Endodermal cell (in vitro differentiated cells): ENCODE results near the gene PPP1R16B. TPM values are rescaled to one million over a fixed set of nuclear protein-coding genes. Genes with fewer than 3 reads are reported as not detected.

Experiments
- DNase-seq: peaks from one replicate; pipeline ENCODE4 v3.0.0-alpha.2; 2017
- H3K27ac ChIP-seq: 2 replicates; pipeline ENCODE4 v1.5.1; 2013; ENCODE audit warnings: mild to moderate bottlenecking, low read depth, low read length, moderate library complexity
- H3K27me3 ChIP-seq: 2 replicates; pipeline ENCODE4 v1.6.1; 2013; ENCODE audit warnings: mild to moderate bottlenecking, low read length, moderate library complexity; ENCODE audit not compliant: insufficient read depth, control insufficient read depth, poor library complexity, severe bottlenecking
- H3K36me3 ChIP-seq: 2 replicates; pipeline ENCODE4 v1.7.0; 2013; ENCODE audit warnings: mild to moderate bottlenecking, low read length, moderate library complexity; ENCODE audit not compliant: control insufficient read depth, insufficient read depth
- H3K4me1 ChIP-seq: one replicate; pipeline ENCODE4 v1.7.0; 2013; ENCODE audit warnings: low read length; ENCODE audit not compliant: control insufficient read depth, insufficient read depth
- H3K4me3 ChIP-seq: 2 replicates; pipeline ENCODE4 v1.5.1; 2013; ENCODE audit warnings: mild to moderate bottlenecking, low read length, moderate library complexity
- H3K9ac ChIP-seq: 2 replicates; pipeline ENCODE4 v1.6.1; 2013; ENCODE audit warnings: mild to moderate bottlenecking, low read length, moderate library complexity; ENCODE audit not compliant: poor library complexity, severe bottlenecking; ENCODE audit errors: extremely low read depth
- H3K9me3 ChIP-seq: 2 replicates; pipeline ENCODE4 v1.6.1; 2013; ENCODE audit warnings: mild to moderate bottlenecking, low read length, moderate library complexity; ENCODE audit not compliant: control insufficient read depth
- H3K27ac Mint-ChIP-seq: 2 replicates; pipeline ENCODE4 v1.8.0; 2020; ENCODE audit warnings: mixed read lengths
- H3K27me3 Mint-ChIP-seq: 2 replicates; pipeline ENCODE4 v1.8.0; 2021; ENCODE audit warnings: mild to moderate bottlenecking, mixed read lengths; ENCODE audit not compliant: insufficient read depth
- H3K36me3 Mint-ChIP-seq: 2 replicates; pipeline ENCODE4 v1.8.0; 2020; ENCODE audit warnings: low read depth, mixed read lengths
- H3K4me1 Mint-ChIP-seq: 2 replicates; pipeline ENCODE4 v1.8.0; 2020; ENCODE audit warnings: mixed read lengths
- H3K4me3 Mint-ChIP-seq: 2 replicates; pipeline ENCODE4 v1.8.0; 2020; ENCODE audit warnings: mild to moderate bottlenecking, moderate library complexity, mixed read lengths
- H3K9me3 Mint-ChIP-seq: 2 replicates; pipeline ENCODE4 v1.8.0; 2020; ENCODE audit warnings: mild to moderate bottlenecking, mixed read lengths
- CTCF ChIP-seq: fragments of 200-600 bp; sonication (generic); conservative IDR thresholded peaks from 2 replicates; pipeline ENCODE4 v1.5.0; 2021; ENCODE audit warnings: antibody characterized with exemption, mild to moderate bottlenecking
- WGBS, 2 experiments: methylation state at CpG; one replicate each; pipeline versions ENCODE4 v1.1.5 to v1.1.7; 2013; ENCODE audit warnings: missing lambda C conversion rate in 2 of 2, mixed read lengths in 1 of 2; ENCODE audit not compliant: insufficient coverage in 1 of 2, insufficient read length in 1 of 2; 5-methylcytosine and 5-hydroxymethylcytosine counted together
- total RNA-seq, 2 donors: library from RNA; stranded (reverse); fragmentation: NEBNext Ultra II Directional in 1 of 2; extraction: Animal tissue kit (Norgen Biotek cat#: 25700) in 1 of 2; gene quantifications; 2 replicates in 1 of 2; 3 replicates in 1 of 2; pipeline ENCODE4 v1.2.1, GENCODE V29; 2021

Gene PPP1R16B
- total RNA-seq, 2 donors from 2014 or later, result 6.7 to 15.3 TPM

GRCh38 chr20:38825901-38826625 lies 20.6 kb downstream of the PPP1R16B start:
- no peak for TF ChIP-seq CTCF
- H3K4me1 ChIP-seq, result peaks cover 4% of the 10 kb centered on the region
- Mint-ChIP-seq H3K27me3 (no peaks in the 10 kb centered on the region), H3K27ac (peak overlapping the region; percentile 66), H3K9me3 (no peaks in the 10 kb centered on the region), H3K4me1 (peaks cover 20% of the 10 kb centered on the region), H3K4me3 (peak overlapping the region; percentile 15), H3K36me3 (peaks cover 14% of the 10 kb centered on the region)
- H3K9me3 ChIP-seq, result no peaks in the 10 kb centered on the region
- 26 to 35% methylated on average over 5 to 8 of the region's 9 CpGs for WGBS, 2 experiments
- DNase-seq, result peak; percentile 68
- peaks cover 12% of the 10 kb centered on the region for H3K36me3 ChIP-seq
- H3K27me3 ChIP-seq, result no peaks in the 10 kb centered on the region
- no peak overlapping the region for H3K27ac ChIP-seq
- H3K4me3 ChIP-seq, result peak overlapping the region; percentile 38
- no peak overlapping the region for H3K9ac ChIP-seq

- H3K4me3 ChIP-seq, result no peak overlapping the region
- Mint-ChIP-seq H3K4me1 (peaks cover 20% of the 10 kb centered on the region), H3K4me3 (no peak overlapping the region), H3K27ac (no peak overlapping the region), H3K36me3 (peaks cover 12% of the 10 kb centered on the region), H3K27me3 (no peaks in the 10 kb centered on the region), H3K9me3 (no peaks in the 10 kb centered on the region)
- H3K9me3 ChIP-seq, result no peaks in the 10 kb centered on the region
- no peak overlapping the region for H3K27ac ChIP-seq
- 92 to 98% methylated on average over 5 to 6 of the region's 7 CpGs for WGBS, 2 experiments
- H3K36me3 ChIP-seq, result peaks cover 12% of the 10 kb centered on the region
- H3K27me3 ChIP-seq, result no peaks in the 10 kb centered on the region
- no peak overlapping the region for H3K9ac ChIP-seq
- peaks cover 4% of the 10 kb centered on the region for H3K4me1 ChIP-seq
- TF ChIP-seq CTCF, result no peak
- peak; percentile 13 for DNase-seq
These were observed 22.3 kb downstream of the PPP1R16B start for GRCh38 chr20:38827770-38828281.

- H3K4me1 Mint-ChIP-seq, result peaks cover 20% of the 10 kb centered on the region
- H3K27me3 ChIP-seq, result no peaks in the 10 kb centered on the region
- H3K9me3 Mint-ChIP-seq, result no peaks in the 10 kb centered on the region
- H3K27me3 Mint-ChIP-seq, result no peaks in the 10 kb centered on the region
- peaks cover 12% of the 10 kb centered on the region for H3K36me3 ChIP-seq
- peaks cover 12% of the 10 kb centered on the region for H3K36me3 Mint-ChIP-seq
- DNase-seq, result no peak
- H3K9me3 ChIP-seq, result no peaks in the 10 kb centered on the region
- WGBS, 2 experiments, result 89 to 96% methylated on average over 3 to 6 of the region's 6 CpGs
- no peak overlapping the region for H3K9ac ChIP-seq
- TF ChIP-seq CTCF, result no peak
- H3K4me3 Mint-ChIP-seq, result no peak overlapping the region
- peaks cover 4% of the 10 kb centered on the region for H3K4me1 ChIP-seq
- H3K27ac Mint-ChIP-seq, result peak overlapping the region; percentile 23
- no peak overlapping the region for H3K27ac ChIP-seq
- H3K4me3 ChIP-seq, result no peak overlapping the region
These were observed 23.2 kb downstream of the PPP1R16B start for GRCh38 chr20:38828514-38829295.
